ENCODE data around the gene ZNF548. TPM values are rescaled to one million over a fixed set of nuclear protein-coding genes. Genes with fewer than 3 reads are reported as not detected.
A peak's percentile ranks its signal among the peaks of the same experiment; 100 is the strongest.
"Not testable (repeated sequence)": the region's sequence is repeated elsewhere in the genome, so short reads cannot be mapped to it uniquely, and the experiment has no call there.

ZNF548 gene
- total and polyA plus RNA-seq, 11 donors, result 5.1 to 20.3 (median 14.7) TPM

DNA sequence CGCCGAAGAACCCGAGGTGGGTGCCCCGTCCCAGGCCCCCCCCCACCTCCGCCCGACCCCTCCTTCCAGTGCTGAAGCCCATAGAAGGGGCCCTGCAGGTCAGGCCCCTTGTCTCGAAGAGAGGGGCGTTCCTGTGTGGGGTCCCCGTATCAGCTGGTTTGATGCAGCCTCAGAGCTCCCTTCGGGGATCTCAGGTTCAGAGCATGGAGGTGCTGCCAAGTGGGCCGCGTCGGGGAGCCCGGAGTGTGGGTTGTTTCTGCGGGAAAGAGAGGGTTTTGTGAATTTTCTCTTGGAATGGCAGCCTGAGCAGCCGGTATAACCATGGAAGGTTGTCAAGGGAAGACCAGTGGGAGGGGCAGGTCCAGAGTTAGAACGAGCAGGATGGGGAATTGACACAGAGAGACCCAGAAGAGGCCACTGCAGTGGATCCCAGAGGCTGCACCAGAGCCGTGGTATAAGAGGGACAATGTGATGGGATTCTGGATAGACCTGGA lies 25.9 kb upstream of the ZNF548 start:
- Histone ChIP-seq H3K27me3 (no peaks in the 10 kb centered on the region), H3K9me3 (peaks cover 0 to 26% (median 0%) of the 10 kb centered on the region in 12 donors), H3K27ac (peak overlapping the region; percentile 83 to 98 (median 94)), H3K4me3 (peak overlapping the region; percentile 62 to 97 (median 82)), H3K4me1 (peaks cover 0 to 37% (median 20%) of the 10 kb centered on the region in 12 donors), H3K36me3 (peaks cover 0 to 31% (median 8%) of the 10 kb centered on the region in 9 donors)
- TF ChIP-seq CTCF (IDR thresholded peaks at IDR 0.05) (no peak), POLR2A (IDR thresholded peaks at IDR 0.05) (no peak)
- intact Hi-C loops (cut with DNase I), result loop anchor here in 5 of 10 donors (1.0 to 5.0 kb wide), 4 partner anchors 12 to 81 kb away; partner anchors contain the start of genes ZNF543 (in 2 of the 5), ZNF304 (in 1 of the 5), ZNF460 (in 1 of the 5) and ZNF548 (in 1 of the 5)
- DNase-seq, result no peak
- ATAC-seq, result peak in 3 of 4 donors; percentile 1 to 14 (median 2)
- WGBS, 4 donors, result 1 to 2% (median 1%) methylated on average over 12 to 18 of the region's 18 CpGs

DNA sequence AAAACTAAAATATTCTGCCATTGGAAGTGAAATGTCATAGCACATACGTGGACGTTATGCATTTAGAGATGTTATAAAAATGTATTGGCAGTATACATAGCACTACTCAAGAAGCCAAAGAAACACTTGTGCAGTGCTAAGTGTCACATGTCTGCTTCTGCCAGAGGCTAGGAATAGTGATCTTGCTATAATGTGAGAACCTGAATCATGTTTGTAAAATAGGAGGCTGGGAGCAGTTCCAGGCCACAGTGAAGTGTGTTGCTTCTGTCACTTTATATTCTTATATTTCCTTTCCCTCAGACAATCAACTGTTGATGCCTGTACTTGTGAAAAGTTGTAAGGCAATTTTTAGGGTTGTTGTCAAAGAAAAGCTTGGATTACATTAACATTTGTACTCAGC lies 22.9 kb upstream of the ZNF548 start:
- TF ChIP-seq POLR2A (IDR thresholded peaks at IDR 0.05), result no peak
- DNase-seq (no peak), ATAC-seq (no peak)
- Histone ChIP-seq H3K27me3 (no peaks in the 10 kb centered on the region), H3K4me1 (peaks cover 0 to 29% (median 17%) of the 10 kb centered on the region in 12 donors), H3K27ac (no peak overlapping the region), H3K9me3 (no peaks in the 10 kb centered on the region), H3K36me3 (peaks cover 0 to 28% (median 4%) of the 10 kb centered on the region in 9 donors), H3K4me3 (no peak overlapping the region)
- intact Hi-C loops (cut with DNase I), result no loop called here
- WGBS, 4 donors, result 83 to 95% (median 87%) methylated on average over 2 of the region's 2 CpGs

- ATAC-seq (no peak), DNase-seq (no peak)
- H3K27ac ChIP-seq, result no peak overlapping the region
- intact Hi-C loops (cut with DNase I), result no loop called here
- H3K9me3 ChIP-seq, result peaks cover 0 to 60% (median 20%) of the 10 kb centered on the region in 12 donors
- no peak overlapping the region for H3K4me3 ChIP-seq
- WGBS, 4 donors, result 96 to 99% (median 98%) methylated on average over 6 of the region's 6 CpGs
- TF ChIP-seq CTCF (IDR thresholded peaks at IDR 0.05), result no peak
- H3K4me1 ChIP-seq, result no peaks in the 10 kb centered on the region
- H3K36me3 ChIP-seq, result peaks cover 7 to 81% (median 60%) of the 10 kb centered on the region in 9 donors
- H3K27me3 ChIP-seq, result no peaks in the 10 kb centered on the region
Observed at GRCh38 chr19:57374179-57374578, 15.5 kb upstream of the ZNF548 start.

- H3K4me3 ChIP-seq; ATAC-seq; H3K27ac ChIP-seq; intact Hi-C loops (cut with DNase I); DNase-seq; H3K27me3 ChIP-seq; H3K4me1 ChIP-seq: not testable (repeated sequence)
- H3K36me3 ChIP-seq, result peaks cover 7 to 81% (median 60%) of the 10 kb centered on the region in 9 donors
- WGBS, 4 donors, result 91 to 99% (median 97%) methylated on average over 2 of the region's 2 CpGs
- peaks cover 0 to 64% (median 20%) of the 10 kb centered on the region in 12 donors for H3K9me3 ChIP-seq
Observed at GRCh38 chr19:57374647-57375046, 15.0 kb upstream of the ZNF548 start.

- intact Hi-C loops (cut with DNase I), result no loop called here
- Histone ChIP-seq H3K4me3 (no peak overlapping the region), H3K36me3 (peaks cover 7 to 77% (median 56%) of the 10 kb centered on the region in 9 donors), H3K9me3 (peaks cover 0 to 79% (median 20%) of the 10 kb centered on the region in 12 donors), H3K27ac (no peak overlapping the region), H3K4me1 (no peaks in the 10 kb centered on the region), H3K27me3 (no peaks in the 10 kb centered on the region)
- 90 to 98% (median 95%) methylated on average over 6 of the region's 6 CpGs for WGBS, 4 donors
- ATAC-seq, result no peak
- TF ChIP-seq CTCF (IDR thresholded peaks at IDR 0.05) (no peak), POLR2A (IDR thresholded peaks at IDR 0.05) (no peak)
- DNase-seq, result no peak
Observed at GRCh38 chr19:57376151-57376550, 13.5 kb upstream of the ZNF548 start.

Data from heart left ventricle (tissue), 16 donors.